ENCODE measurements around the gene MFN2.

Gene MFN2

GRCh38 chr1:11957398-11957797, 22.8 kb upstream of the MFN2 start:
- no peak overlapping the region for H3K27ac ChIP-seq
- no peak overlapping the region for H3K4me3 ChIP-seq (ENCODE audit: low read depth, low read length)
- TF ChIP-seq CTCF (IDR thresholded peaks at IDR 0.05; ENCODE audit: low read depth, low read length), result no peak
- H3K36me3 ChIP-seq, result peaks cover 45% of the 10 kb centered on the region
- no peaks in the 10 kb centered on the region for H3K27me3 ChIP-seq (ENCODE audit: insufficient read depth, low read depth, severe bottlenecking)
- DNase-seq, result no peak
- no peaks in the 10 kb centered on the region for H3K9me3 ChIP-seq (ENCODE audit: severe bottlenecking)

GRCh38 chr1:11957897-11958296, 22.3 kb upstream of the MFN2 start:
- Histone ChIP-seq H3K4me3 (ENCODE audit: low read depth, low read length) (no peak overlapping the region), H3K36me3 (peaks cover 40% of the 10 kb centered on the region), H3K27me3 (ENCODE audit: insufficient read depth, low read depth, severe bottlenecking) (no peaks in the 10 kb centered on the region), H3K27ac (no peak overlapping the region), H3K9me3 (ENCODE audit: severe bottlenecking) (no peaks in the 10 kb centered on the region)
- TF ChIP-seq CTCF (IDR thresholded peaks at IDR 0.05; ENCODE audit: low read depth, low read length), result no peak
- no peak for DNase-seq

GRCh38 chr1:11960276-11960675, 20.0 kb upstream of the MFN2 start:
- no peak for TF ChIP-seq CTCF (IDR thresholded peaks at IDR 0.05; ENCODE audit: low read depth, low read length)
- Histone ChIP-seq H3K4me3 (ENCODE audit: low read depth, low read length) (no peak overlapping the region), H3K27ac (no peak overlapping the region), H3K9me3 (ENCODE audit: severe bottlenecking) (no peaks in the 10 kb centered on the region), H3K27me3 (ENCODE audit: insufficient read depth, low read depth, severe bottlenecking) (no peaks in the 10 kb centered on the region), H3K36me3 (peaks cover 48% of the 10 kb centered on the region)
- DNase-seq, result no peak

GRCh38 chr1:11960715-11961114, 19.5 kb upstream of the MFN2 start:
- Histone ChIP-seq H3K9me3 (ENCODE audit: severe bottlenecking) (no peaks in the 10 kb centered on the region), H3K27ac (no peak overlapping the region), H3K36me3 (peaks cover 51% of the 10 kb centered on the region), H3K4me3 (ENCODE audit: low read depth, low read length) (no peak overlapping the region), H3K27me3 (ENCODE audit: insufficient read depth, low read depth, severe bottlenecking) (no peaks in the 10 kb centered on the region)
- no peak for TF ChIP-seq CTCF (IDR thresholded peaks at IDR 0.05; ENCODE audit: low read depth, low read length)
- no peak for DNase-seq

GRCh38 chr1:11961230-11961629, 19.0 kb upstream of the MFN2 start:
- peaks cover 50% of the 10 kb centered on the region for H3K36me3 ChIP-seq
- DNase-seq, result no peak
- TF ChIP-seq CTCF (IDR thresholded peaks at IDR 0.05; ENCODE audit: low read depth, low read length), result no peak

GRCh38 chr1:11963622-11964021, 16.6 kb upstream of the MFN2 start:
- Histone ChIP-seq H3K27me3 (ENCODE audit: insufficient read depth, low read depth, severe bottlenecking) (no peaks in the 10 kb centered on the region), H3K27ac (no peak overlapping the region), H3K9me3 (ENCODE audit: severe bottlenecking) (no peaks in the 10 kb centered on the region), H3K4me3 (ENCODE audit: low read depth, low read length) (no peak overlapping the region), H3K36me3 (peaks cover 38% of the 10 kb centered on the region)
- TF ChIP-seq CTCF (IDR thresholded peaks at IDR 0.05; ENCODE audit: low read depth, low read length), result no peak
- DNase-seq, result no peak

More at GRCh38 chr1:11961230-11961629, 19.0 kb upstream of the MFN2 start:
- Histone ChIP-seq H3K4me3 (ENCODE audit: low read depth, low read length) (no peak overlapping the region), H3K9me3 (ENCODE audit: severe bottlenecking) (no peaks in the 10 kb centered on the region), H3K27ac (no peak overlapping the region), H3K27me3 (ENCODE audit: insufficient read depth, low read depth, severe bottlenecking) (no peaks in the 10 kb centered on the region)

Data from WERI-Rb-1 (cell line).